SKM-1 treated with dmso at 0.1 percent for 144 hours (cell line): Measurements from ENCODE around the gene CXCR1.
"Not testable (repeated sequence)": the region's sequence is repeated elsewhere in the genome, so short reads cannot be mapped to it uniquely, and the experiment has no call there.

ENCODE experiments used
- DNase-seq: peaks from one replicate; lab custom pipeline; 2025; ENCODE audit not compliant: unreplicated experiment; lab: John Stamatoyannopoulos, UW

The CXCR1 gene

GRCh38 chr2:218162814-218163213, 3.9 kb downstream of the CXCR1 start:
- no peak for DNase-seq

GRCh38 chr2:218161644-218162043, 5.1 kb downstream of the CXCR1 start:
- DNase-seq, result no peak

- DNase-seq, result no peak
Observed at GRCh38 chr2:218155953-218156479, 10.7 kb downstream of the CXCR1 start.

- DNase-seq, result no peak
Observed at GRCh38 chr2:218152777-218153176, 14.0 kb downstream of the CXCR1 start.

GRCh38 chr2:218152172-218152571, 14.6 kb downstream of the CXCR1 start:
- DNase-seq, result no peak

GRCh38 chr2:218149848-218150440, 16.8 kb downstream of the CXCR1 start:
- DNase-seq, result peak; percentile 42

GRCh38 chr2:218149098-218149497, 17.7 kb downstream of the CXCR1 start:
- no peak for DNase-seq

- no peak for DNase-seq
Observed at GRCh38 chr2:218146056-218146455, 20.7 kb downstream of the CXCR1 start.

- no peak for DNase-seq
Observed at GRCh38 chr2:218145124-218145523, 21.6 kb downstream of the CXCR1 start.

GRCh38 chr2:218138047-218138446, 28.7 kb downstream of the CXCR1 start:
- no peak for DNase-seq

- DNase-seq, result no peak
Observed at GRCh38 chr2:218137514-218137913, 29.2 kb downstream of the CXCR1 start.

- no peak for DNase-seq
Observed at GRCh38 chr2:218130822-218131221, 35.9 kb downstream of the CXCR1 start.

- DNase-seq, result no peak
Observed at GRCh38 chr2:218130377-218130776, 36.4 kb downstream of the CXCR1 start.

- no peak for DNase-seq
Observed at GRCh38 chr2:218129458-218130135, 37.2 kb downstream of the CXCR1 start.

- DNase-seq, result no peak
Observed at GRCh38 chr2:218128781-218129457, 37.8 kb downstream of the CXCR1 start.

GRCh38 chr2:218127929-218128455, 38.8 kb downstream of the CXCR1 start:
- DNase-seq, result no peak

GRCh38 chr2:218125626-218126080, 41.1 kb downstream of the CXCR1 start, which contains the start of gene CXCR2:
CXCR2 (plus strand) TSS chr2:218126028; CDS start chr2:218134802, 8,774 bp downstream.
- peak; percentile 93 for DNase-seq

- no peak for DNase-seq
Observed at GRCh38 chr2:218125095-218125494, 41.7 kb downstream of the CXCR1 start.

GRCh38 chr2:218123986-218124385, 42.8 kb downstream of the CXCR1 start:
- DNase-seq, result no peak

- DNase-seq, result not testable (repeated sequence)
Observed at GRCh38 chr2:218122286-218122685, 44.5 kb downstream of the CXCR1 start.

GRCh38 chr2:218121789-218122188, 45.0 kb downstream of the CXCR1 start:
- not testable (repeated sequence) for DNase-seq
